CD4-positive, alpha-beta T cell (primary cell): ENCODE data around the gene PASD1. TPM values are rescaled to one million over a fixed set of nuclear protein-coding genes. Genes with fewer than 3 reads are reported as not detected.
"Not testable (repeated sequence)": the region's sequence is repeated elsewhere in the genome, so short reads cannot be mapped to it uniquely, and the experiment has no call there.

Source experiments
- ATAC-seq: fragments of 200-7000 bp; cut with Tn5 transposase; one replicate; pipeline ENCODE4 v1.10.0; 2022; ENCODE audit warnings: mild to moderate bottlenecking; ENCODE audit not compliant: poor library complexity
- CTCF ChIA-PET: fragments of 350-600 bp; sonication (Branson Sonifier 250); formaldehyde crosslinking; loops from one replicate; lab custom pipeline; 2021; ENCODE audit warnings: antibody characterized with exemption, inconsistent platforms; lab: Charles Lee
- POLR2A ChIA-PET: fragments of 350-600 bp; sonication (Branson Sonifier 250); formaldehyde crosslinking; loops from one replicate; lab custom pipeline; 2021; ENCODE audit warnings: antibody characterized with exemption, inconsistent platforms; lab: Charles Lee
- DNase-seq, 14 experiments: peaks; one replicate each; pipeline ENCODE4 v3.0.0-alpha.2; 2013 to 2020; ENCODE audit warnings: mixed read lengths in 2 of 14
- H3K27ac ChIP-seq, 2 donors: one replicate each; pipeline versions ENCODE4 v1.5.1 to v1.7.0; 2013; ENCODE audit warnings: low read length in 2 of 2, low read depth in 1 of 2, mild to moderate bottlenecking in 1 of 2
- H3K27me3 ChIP-seq, 2 experiments: 1 replicate in 1 of 2; 2 replicates in 1 of 2; pipeline versions ENCODE4 v1.6.1 to v1.7.0; 2013; ENCODE audit warnings: low read length in 2 of 2, control low read depth in 1 of 2, mild to moderate bottlenecking in 1 of 2, moderate library complexity in 1 of 2; ENCODE audit not compliant: insufficient read depth in 2 of 2, control insufficient read depth in 1 of 2
- H3K36me3 ChIP-seq: one replicate; pipeline ENCODE4 v1.6.1; 2013; ENCODE audit warnings: low read length, control low read depth; ENCODE audit not compliant: insufficient read depth
- H3K4me1 ChIP-seq: one replicate; pipeline ENCODE4 v1.6.1; 2013; ENCODE audit warnings: low read length, control low read depth; ENCODE audit not compliant: insufficient read depth
- H3K4me3 ChIP-seq: one replicate; pipeline ENCODE4 v1.5.1; 2013; ENCODE audit warnings: mild to moderate bottlenecking, low read length, moderate library complexity
- H3K9me3 ChIP-seq, 2 experiments: 1 replicate in 1 of 2; 2 replicates in 1 of 2; pipeline versions ENCODE4 v1.6.1 to v1.7.0; 2013; ENCODE audit warnings: low read length in 2 of 2, mild to moderate bottlenecking in 2 of 2, control low read depth in 1 of 2, moderate library complexity in 1 of 2; ENCODE audit not compliant: control insufficient read depth in 1 of 2, insufficient read depth in 1 of 2
- H3K27ac Mint-ChIP-seq: one replicate; pipeline ENCODE4 v1.8.0; 2020; ENCODE audit warnings: mixed read lengths
- H3K27me3 Mint-ChIP-seq: one replicate; pipeline ENCODE4 v1.8.0; 2021; ENCODE audit warnings: mixed read lengths
- H3K36me3 Mint-ChIP-seq: one replicate; pipeline ENCODE4 v1.8.0; 2021; ENCODE audit warnings: low read depth, mixed read lengths
- H3K4me1 Mint-ChIP-seq: one replicate; pipeline ENCODE4 v1.8.0; 2021; ENCODE audit warnings: low read depth, mixed read lengths
- H3K4me3 Mint-ChIP-seq: one replicate; pipeline ENCODE4 v1.8.0; 2020; ENCODE audit warnings: mild to moderate bottlenecking, mixed read lengths
- H3K9me3 Mint-ChIP-seq: one replicate; pipeline ENCODE4 v1.8.0; 2020; ENCODE audit warnings: mixed read lengths
- intact Hi-C, 2 experiments: fragments of 100-400 bp; cut with DNase I in 1 of 2; cut with micrococcal nuclease in 1 of 2; formaldehyde crosslinking; loops; one replicate each; pipeline versions ENCODE4 v1.15.1 to v1.9.0; 2023 to 2025; cut with DNase I, micrococcal nuclease
- total RNA-seq, 174 experiments: library from RNA in 2 of 174; stranded (reverse) in 2 of 174; gene quantifications; one replicate each; pipeline ENCODE4 v1.2.3 and lab custom pipeline; 2021 to 2026
- TF ChIP-seq, protein P1 (sequence below): fragments of 200-600 bp; IDR thresholded peaks from one replicate; pipeline ENCODE4 v1.8.0; 2022; ENCODE audit warnings: antibody characterized with exemption, mild to moderate bottlenecking

The PASD1 gene
- total RNA-seq, 2 experiments from 2014 or later, result not detected

DNA sequence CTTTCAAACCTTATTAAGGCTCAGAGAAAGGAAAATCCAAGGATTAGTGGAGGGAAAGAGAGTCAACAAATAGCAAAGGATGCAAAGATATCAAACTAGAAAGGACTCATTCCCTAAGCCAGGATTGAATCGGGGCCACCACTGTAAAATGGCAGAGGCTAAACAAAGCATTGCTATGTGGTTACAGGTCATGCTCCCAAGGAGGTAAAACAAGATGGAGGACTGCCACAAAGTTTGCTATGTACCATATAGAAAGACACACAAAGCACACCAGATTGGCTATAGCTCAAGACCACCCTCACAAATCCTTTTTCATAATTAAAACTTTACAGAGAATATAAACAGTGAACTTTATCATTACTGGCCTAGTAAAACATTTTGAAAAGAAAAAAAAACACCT is 25.9 kb upstream of the PASD1 start:
- no peaks in the 10 kb centered on the region for H3K9me3 Mint-ChIP-seq
- H3K4me3 ChIP-seq, result no peak overlapping the region
- no peak for ATAC-seq
- CTCF ChIA-PET, result no interaction called here
- TF ChIP-seq, protein P1, sequence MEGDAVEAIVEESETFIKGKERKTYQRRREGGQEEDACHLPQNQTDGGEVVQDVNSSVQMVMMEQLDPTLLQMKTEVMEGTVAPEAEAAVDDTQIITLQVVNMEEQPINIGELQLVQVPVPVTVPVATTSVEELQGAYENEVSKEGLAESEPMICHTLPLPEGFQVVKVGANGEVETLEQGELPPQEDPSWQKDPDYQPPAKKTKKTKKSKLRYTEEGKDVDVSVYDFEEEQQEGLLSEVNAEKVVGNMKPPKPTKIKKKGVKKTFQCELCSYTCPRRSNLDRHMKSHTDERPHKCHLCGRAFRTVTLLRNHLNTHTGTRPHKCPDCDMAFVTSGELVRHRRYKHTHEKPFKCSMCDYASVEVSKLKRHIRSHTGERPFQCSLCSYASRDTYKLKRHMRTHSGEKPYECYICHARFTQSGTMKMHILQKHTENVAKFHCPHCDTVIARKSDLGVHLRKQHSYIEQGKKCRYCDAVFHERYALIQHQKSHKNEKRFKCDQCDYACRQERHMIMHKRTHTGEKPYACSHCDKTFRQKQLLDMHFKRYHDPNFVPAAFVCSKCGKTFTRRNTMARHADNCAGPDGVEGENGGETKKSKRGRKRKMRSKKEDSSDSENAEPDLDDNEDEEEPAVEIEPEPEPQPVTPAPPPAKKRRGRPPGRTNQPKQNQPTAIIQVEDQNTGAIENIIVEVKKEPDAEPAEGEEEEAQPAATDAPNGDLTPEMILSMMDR, result no peak
- peaks cover 8% of the 10 kb centered on the region for H3K27me3 Mint-ChIP-seq
- no peaks in the 10 kb centered on the region for H3K4me1 Mint-ChIP-seq
- H3K27ac Mint-ChIP-seq, result no peak overlapping the region
- POLR2A ChIA-PET, result no interaction called here
- no peaks in the 10 kb centered on the region for H3K36me3 Mint-ChIP-seq
- no peaks in the 10 kb centered on the region for H3K27me3 ChIP-seq
- H3K4me3 Mint-ChIP-seq, result no peak overlapping the region
- intact Hi-C loops, result no loop called here
- H3K36me3 ChIP-seq, result no peaks in the 10 kb centered on the region
- no peak for DNase-seq
- H3K4me1 ChIP-seq, result no peaks in the 10 kb centered on the region
- H3K27ac ChIP-seq, result no peak overlapping the region
- no peaks in the 10 kb centered on the region for H3K9me3 ChIP-seq

DNA sequence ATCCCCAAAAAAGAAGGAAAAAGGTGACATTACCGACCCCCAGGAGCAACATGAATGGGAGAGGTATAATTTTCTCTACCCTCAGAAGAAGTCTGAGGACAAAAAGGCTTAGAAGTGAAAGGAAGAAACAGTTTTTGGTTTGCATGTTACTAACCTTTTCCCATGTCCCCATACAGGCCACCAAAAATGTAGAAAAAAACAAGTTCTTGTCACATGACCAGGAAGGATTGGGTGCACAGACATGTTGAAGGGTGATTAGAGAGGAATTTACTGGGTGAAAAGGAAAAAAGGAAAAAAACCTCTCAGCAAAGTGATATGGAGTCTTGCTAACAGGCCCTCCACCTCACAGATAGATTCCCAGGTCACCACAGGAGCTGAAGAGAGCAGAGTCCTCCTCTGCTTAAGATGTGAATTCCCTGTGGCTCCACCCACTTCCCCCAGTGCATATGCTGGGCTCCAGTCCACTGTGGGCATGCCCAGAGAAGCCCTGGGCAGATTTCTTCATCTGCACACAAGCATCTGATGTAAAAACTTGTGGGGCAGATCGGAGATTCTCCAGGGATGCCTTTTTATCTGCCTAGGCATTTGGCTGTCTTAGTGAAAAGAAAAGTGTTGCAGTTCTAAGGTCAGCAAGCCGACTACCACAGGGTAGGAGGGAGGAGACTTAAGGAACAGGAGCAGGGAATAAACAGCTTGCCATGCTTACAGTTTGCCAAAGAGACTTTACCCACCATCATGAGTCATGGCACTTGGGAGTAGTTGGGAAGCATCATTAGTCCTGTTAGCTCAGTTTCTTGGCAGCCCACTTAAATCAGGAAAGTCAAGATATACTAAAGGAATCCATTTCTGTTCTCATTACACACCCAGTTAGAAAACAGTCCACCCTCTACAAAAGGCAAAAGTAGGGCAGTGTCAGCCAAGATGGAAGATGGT is 25.0 kb upstream of the PASD1 start:
- no peaks in the 10 kb centered on the region for H3K4me1 ChIP-seq
- no peak for DNase-seq
- POLR2A ChIA-PET, result no interaction called here
- no peaks in the 10 kb centered on the region for H3K27me3 ChIP-seq
- TF ChIP-seq, protein P1, result no peak
- no peaks in the 10 kb centered on the region for H3K36me3 Mint-ChIP-seq
- no peak overlapping the region for H3K4me3 ChIP-seq
- H3K4me3 Mint-ChIP-seq, result no peak overlapping the region
- H3K9me3 ChIP-seq, result no peaks in the 10 kb centered on the region
- peaks cover under 1% of the 10 kb centered on the region for H3K27me3 Mint-ChIP-seq
- no peak overlapping the region for H3K27ac ChIP-seq
- no peaks in the 10 kb centered on the region for H3K36me3 ChIP-seq
- CTCF ChIA-PET, result no interaction called here
- no peak for ATAC-seq
- H3K4me1 Mint-ChIP-seq, result no peaks in the 10 kb centered on the region
- H3K9me3 Mint-ChIP-seq, result no peaks in the 10 kb centered on the region
- intact Hi-C loops, result no loop called here
- H3K27ac Mint-ChIP-seq, result no peak overlapping the region

DNA sequence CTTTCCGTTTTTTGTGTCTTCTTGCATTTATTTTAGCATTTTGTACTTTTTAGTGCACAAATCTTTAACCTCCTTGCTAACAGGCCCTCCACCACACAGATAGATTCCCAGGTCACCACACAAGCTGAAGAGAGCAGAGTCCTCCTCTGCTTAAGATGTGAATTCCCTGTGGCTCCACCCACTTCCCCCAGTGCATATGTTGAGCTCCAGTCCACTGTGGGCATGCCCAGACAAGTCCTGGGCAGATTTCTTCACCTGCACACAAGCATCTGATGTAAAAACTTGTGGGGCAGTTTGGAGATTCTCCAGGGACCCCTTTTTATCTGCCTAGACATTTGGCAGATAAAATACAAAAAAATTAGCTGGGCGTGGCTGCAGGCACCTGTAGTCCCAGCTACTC is 19.8 kb upstream of the PASD1 start:
- ATAC-seq (no peak), DNase-seq (no peak)
- intact Hi-C loops, result no loop called here
- H3K4me1 ChIP-seq, result no peaks in the 10 kb centered on the region
- H3K27me3 ChIP-seq, result no peaks in the 10 kb centered on the region
- Mint-ChIP-seq H3K4me3 (no peak overlapping the region), H3K4me1 (no peaks in the 10 kb centered on the region), H3K27me3 (peaks cover 6% of the 10 kb centered on the region), H3K27ac (no peak overlapping the region), H3K36me3 (no peaks in the 10 kb centered on the region), H3K9me3 (no peaks in the 10 kb centered on the region)
- TF ChIP-seq, protein P1, result no peak
- H3K4me3 ChIP-seq, result no peak overlapping the region
- POLR2A ChIA-PET, result no interaction called here
- CTCF ChIA-PET, result no interaction called here
- no peaks in the 10 kb centered on the region for H3K9me3 ChIP-seq
- no peaks in the 10 kb centered on the region for H3K36me3 ChIP-seq
- no peak overlapping the region for H3K27ac ChIP-seq

DNA sequence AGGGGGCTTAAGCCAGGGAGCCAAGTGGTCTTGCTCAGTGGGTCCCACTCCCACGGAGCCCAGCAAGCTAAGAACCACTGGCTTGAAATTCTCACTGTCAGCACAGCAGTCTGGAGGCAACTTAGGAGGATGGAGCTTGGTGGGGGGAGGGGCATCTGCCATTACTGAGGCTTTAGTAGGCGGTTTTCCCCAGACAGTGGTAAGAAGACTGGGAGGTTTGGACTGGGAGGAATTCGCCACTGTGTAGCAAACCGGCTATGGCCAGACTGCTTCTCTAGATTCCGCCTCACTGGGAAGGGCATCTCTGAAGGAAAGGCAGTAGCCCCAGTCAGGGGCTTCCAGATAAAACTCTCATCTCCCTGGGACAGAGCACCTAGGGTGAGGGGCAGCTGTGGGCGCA is 17.2 kb upstream of the PASD1 start:
- H3K36me3 Mint-ChIP-seq, CTCF ChIA-PET, H3K4me1 ChIP-seq, H3K27ac ChIP-seq, DNase-seq, H3K27me3 ChIP-seq, H3K4me3 Mint-ChIP-seq, H3K9me3 ChIP-seq, H3K4me1 Mint-ChIP-seq, intact Hi-C loops, ATAC-seq, H3K9me3 Mint-ChIP-seq, H3K4me3 ChIP-seq, POLR2A ChIA-PET, H3K36me3 ChIP-seq, H3K27me3 Mint-ChIP-seq, H3K27ac Mint-ChIP-seq: not testable (repeated sequence)

DNA sequence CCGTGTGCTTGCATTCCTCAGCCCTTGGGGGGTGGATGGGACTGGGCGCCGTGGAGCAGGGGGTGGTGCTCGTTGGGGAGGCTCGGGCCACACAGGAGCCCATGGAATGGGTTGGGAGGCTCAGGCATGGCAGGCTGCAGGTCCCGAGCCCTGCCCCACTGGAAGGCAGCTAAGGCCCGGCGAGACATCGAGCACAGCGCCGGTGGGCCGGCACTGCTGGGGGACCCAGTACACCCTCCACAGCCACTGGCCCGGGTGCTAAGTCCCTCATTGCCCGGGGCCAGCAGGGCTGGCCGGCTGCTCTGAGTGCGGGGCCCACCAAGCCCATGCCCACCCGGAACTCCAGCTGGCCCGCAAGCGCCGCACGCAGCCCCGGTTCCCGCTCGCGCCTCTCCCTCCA is 12.3 kb upstream of the PASD1 start:
- ATAC-seq, H3K4me3 Mint-ChIP-seq, H3K4me1 ChIP-seq, H3K4me1 Mint-ChIP-seq, H3K27me3 Mint-ChIP-seq, H3K9me3 Mint-ChIP-seq, H3K9me3 ChIP-seq, H3K27ac ChIP-seq, CTCF ChIA-PET, DNase-seq, H3K27ac Mint-ChIP-seq, H3K27me3 ChIP-seq, H3K36me3 ChIP-seq, H3K4me3 ChIP-seq, intact Hi-C loops, H3K36me3 Mint-ChIP-seq, POLR2A ChIA-PET: not testable (repeated sequence)
